CD14-positive monocyte (primary cell): Measurements from ENCODE around the gene C11orf71. TPM values are rescaled to one million over a fixed set of nuclear protein-coding genes. Genes with fewer than 3 reads are reported as not detected.

Experiments used
- DNase-seq, 3 donors: peaks; one replicate each; pipeline ENCODE4 v3.0.0-alpha.2; 2011 to 2022
- H2AFZ ChIP-seq: 2 replicates; pipeline ENCODE4 v1.6.0; 2012; ENCODE audit warnings: mild to moderate bottlenecking, low read depth, low read length, inconsistent platforms; ENCODE audit not compliant: insufficient read depth, poor library complexity, severe bottlenecking
- H3K27ac ChIP-seq, 2 donors: 1 replicate in 1 of 2; 2 replicates in 1 of 2; pipeline ENCODE4 v1.5.1; 2012 to 2013; ENCODE audit warnings: low read length in 2 of 2, control low read depth in 1 of 2, inconsistent platforms in 1 of 2, low read depth in 1 of 2, mild to moderate bottlenecking in 1 of 2
- H3K27me3 ChIP-seq, 2 donors: one replicate each; pipeline versions ENCODE4 v1.6.0 to v1.6.1; 2011 to 2013; ENCODE audit warnings: low read length in 2 of 2; ENCODE audit not compliant: control insufficient read depth in 2 of 2, insufficient read depth in 2 of 2
- H3K36me3 ChIP-seq, 2 donors: replicated peaks in 1 of 2; 1 replicate in 1 of 2; 2 replicates in 1 of 2; pipeline versions ENCODE4 v1.5.1 to v1.6.1; 2012 to 2013; ENCODE audit warnings: low read length in 2 of 2, control low read depth in 1 of 2, inconsistent platforms in 1 of 2, mild to moderate bottlenecking in 1 of 2; ENCODE audit not compliant: insufficient read depth in 2 of 2, control insufficient read depth in 1 of 2
- H3K4me1 ChIP-seq, 2 donors: 1 replicate in 1 of 2; 2 replicates in 1 of 2; pipeline versions ENCODE4 v1.5.1 to v1.6.1; 2012 to 2013; ENCODE audit warnings: low read length in 2 of 2, control low read depth in 1 of 2, inconsistent platforms in 1 of 2, mild to moderate bottlenecking in 1 of 2, moderate library complexity in 1 of 2; ENCODE audit not compliant: insufficient read depth in 2 of 2, control insufficient read depth in 1 of 2
- H3K4me2 ChIP-seq: replicated peaks from 2 replicates; pipeline ENCODE3; 2012; ENCODE audit warnings: low read length, moderate library complexity, mild to moderate bottlenecking; ENCODE audit not compliant: poor library complexity, severe bottlenecking; ENCODE audit errors: extremely low read depth
- H3K4me3 ChIP-seq, 3 experiments: fragments of 200-600 bp in 1 of 3; sonication (generic) in 1 of 3; replicated peaks in 1 of 3; 1 replicate in 2 of 3; 2 replicates in 1 of 3; pipeline ENCODE4 v1.5.1; 2011 to 2013; ENCODE audit warnings: low read length in 3 of 3, mild to moderate bottlenecking in 3 of 3, control low read depth in 2 of 3, low read depth in 2 of 3, inconsistent platforms in 1 of 3, moderate library complexity in 1 of 3
- H3K79me2 ChIP-seq: 2 replicates; pipeline ENCODE4 v1.6.0; 2012; ENCODE audit warnings: mild to moderate bottlenecking, control low read depth, inconsistent platforms, low read length, moderate library complexity; ENCODE audit not compliant: insufficient read depth
- H3K9ac ChIP-seq: 2 replicates; pipeline ENCODE4 v1.6.0; 2017; ENCODE audit warnings: low read length, mild to moderate bottlenecking; ENCODE audit not compliant: insufficient read depth, poor library complexity, severe bottlenecking
- H3K9me3 ChIP-seq, 2 donors: replicated peaks in 1 of 2; 1 replicate in 1 of 2; 2 replicates in 1 of 2; pipeline versions ENCODE4 v1.5.1 to v1.6.1; 2012 to 2013; ENCODE audit warnings: low read length in 2 of 2, control low read depth in 1 of 2; ENCODE audit not compliant: control insufficient read depth in 1 of 2, insufficient read depth in 1 of 2
- H4K20me1 ChIP-seq: 2 replicates; pipeline ENCODE4 v1.6.0; 2012; ENCODE audit warnings: mild to moderate bottlenecking, low read length, control low read depth, moderate library complexity; ENCODE audit not compliant: insufficient read depth
- H3K27ac Mint-ChIP-seq, 7 donors: one replicate each; pipeline ENCODE4 v1.8.0; 2020; ENCODE audit warnings: mild to moderate bottlenecking in 7 of 7, mixed read lengths in 7 of 7, moderate library complexity in 6 of 7, inconsistent platforms in 2 of 7
- H3K27me3 Mint-ChIP-seq, 3 donors: one replicate each; pipeline ENCODE4 v1.8.0; 2021 to 2022; ENCODE audit warnings: low read depth in 3 of 3, mild to moderate bottlenecking in 3 of 3, mixed read lengths in 3 of 3, moderate library complexity in 3 of 3, inconsistent platforms in 1 of 3
- H3K36me3 Mint-ChIP-seq, 2 donors: one replicate each; pipeline ENCODE4 v1.8.0; 2020; ENCODE audit warnings: mixed read lengths in 2 of 2, inconsistent platforms in 1 of 2, mild to moderate bottlenecking in 1 of 2
- H3K4me1 Mint-ChIP-seq: one replicate; pipeline ENCODE4 v1.8.0; 2020; ENCODE audit warnings: mild to moderate bottlenecking, mixed read lengths
- H3K4me3 Mint-ChIP-seq, 2 donors: one replicate each; pipeline ENCODE4 v1.8.0; 2020; ENCODE audit warnings: mild to moderate bottlenecking in 2 of 2, mixed read lengths in 2 of 2, moderate library complexity in 1 of 2
- H3K9me3 Mint-ChIP-seq, 7 donors: one replicate each; pipeline ENCODE4 v1.8.0; 2020 to 2022; ENCODE audit warnings: mixed read lengths in 7 of 7, mild to moderate bottlenecking in 6 of 7, moderate library complexity in 6 of 7, inconsistent platforms in 2 of 7
- WGBS: methylation state at CpG from one replicate; pipeline ENCODE4 v1.1.5; 2013; ENCODE audit warnings: missing lambda C conversion rate; ENCODE audit not compliant: insufficient coverage; 5-methylcytosine and 5-hydroxymethylcytosine counted together
- intact Hi-C, 2 donors: fragments of 100-400 bp; cut with micrococcal nuclease; formaldehyde crosslinking; loops; one replicate each; pipeline versions ENCODE4 v1.15.0 to v1.15.1; 2023
- polyA plus RNA-seq, 3 donors: library from polyadenylated mRNA; depleted of rRNA in 1 of 3; unstranded in 2 of 3; stranded (reverse) in 1 of 3; fragments of 300-500 nt in 2 of 3; fragments of >200 nt in 1 of 3; fragmentation: Illumina TruSeq in 2 of 3; gene quantifications; 1 replicate in 2 of 3; 2 replicates in 1 of 3; pipeline ENCODE4 v1.2.3, GENCODE V29; 2012 to 2021
- TF ChIP-seq, protein P1 (sequence below): fragments of 200-600 bp; IDR thresholded peaks from one replicate; pipeline ENCODE4 v1.8.0; 2022; ENCODE audit warnings: antibody characterized with exemption, mild to moderate bottlenecking

The C11orf71 gene
- polyA plus RNA-seq, 3 donors, result 9.3 to 23.0 (median 14.2) TPM

DNA sequence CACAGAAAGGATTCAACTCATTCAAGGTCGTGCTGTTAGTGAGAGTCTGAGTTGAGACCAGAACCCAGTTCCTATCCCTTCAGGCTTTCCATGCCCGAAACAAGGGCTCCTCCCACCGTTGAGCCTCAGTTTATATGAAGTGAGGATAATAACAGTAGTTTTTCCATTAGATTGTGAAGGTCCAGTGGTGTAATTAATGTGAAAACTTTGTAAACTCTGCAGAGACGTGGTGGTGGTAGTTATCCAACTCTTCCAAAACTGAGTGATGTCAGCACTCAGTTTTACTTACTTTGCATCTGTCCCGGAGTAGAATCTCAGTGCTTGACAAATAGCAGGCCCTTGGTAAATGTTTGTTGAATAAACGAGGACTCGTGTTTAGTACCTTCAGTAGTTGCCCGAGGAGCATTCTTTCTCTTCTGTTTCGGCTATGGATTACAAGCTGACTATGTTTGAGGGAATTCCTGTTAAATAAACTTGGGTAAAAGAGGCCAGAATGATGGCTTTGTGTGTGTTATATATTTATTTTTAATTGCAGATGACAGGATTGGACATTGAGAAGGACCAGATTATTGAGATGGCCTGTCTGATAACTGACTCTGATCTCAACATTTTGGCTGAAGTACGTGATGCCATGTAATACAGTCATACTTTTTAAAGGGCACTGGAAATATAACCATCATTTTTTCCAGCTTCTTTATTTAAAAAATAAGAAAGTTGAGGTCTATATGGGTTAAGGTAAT, 40.0 kb upstream of the C11orf71 start:
- WGBS, result 30% methylated on average over 3 of the region's 10 CpGs
- peak overlapping the region; percentile 99 for H2AFZ ChIP-seq
- Mint-ChIP-seq H3K9me3 (no peaks in the 10 kb centered on the region), H3K27ac (peak overlapping the region in 2 of 7 donors; percentile 57 to 60), H3K4me1 (peaks cover 16% of the 10 kb centered on the region), H3K4me3 (peak overlapping the region; percentile 95 to 99), H3K36me3 (peaks cover 9 to 13% of the 10 kb centered on the region in 2 donors), H3K27me3 (peaks cover 0 to 6% (median 2%) of the 10 kb centered on the region in 3 donors)
- H3K4me3 ChIP-seq, result peak overlapping the region; percentile 81 to 95 (median 92)
- no peaks in the 10 kb centered on the region for H3K79me2 ChIP-seq
- intact Hi-C loops, result no loop called here
- H3K27ac ChIP-seq, result no peak overlapping the region
- H3K36me3 ChIP-seq, result no peaks in the 10 kb centered on the region
- no peaks in the 10 kb centered on the region for H3K9me3 ChIP-seq
- no peaks in the 10 kb centered on the region for H4K20me1 ChIP-seq
- DNase-seq, result no peak
- H3K4me2 ChIP-seq, result peak overlapping the region; percentile 93
- peaks cover 14 to 16% of the 10 kb centered on the region in 2 donors for H3K4me1 ChIP-seq
- peak overlapping the region; percentile 71 for H3K9ac ChIP-seq
- no peaks in the 10 kb centered on the region for H3K27me3 ChIP-seq
- TF ChIP-seq, protein P1, sequence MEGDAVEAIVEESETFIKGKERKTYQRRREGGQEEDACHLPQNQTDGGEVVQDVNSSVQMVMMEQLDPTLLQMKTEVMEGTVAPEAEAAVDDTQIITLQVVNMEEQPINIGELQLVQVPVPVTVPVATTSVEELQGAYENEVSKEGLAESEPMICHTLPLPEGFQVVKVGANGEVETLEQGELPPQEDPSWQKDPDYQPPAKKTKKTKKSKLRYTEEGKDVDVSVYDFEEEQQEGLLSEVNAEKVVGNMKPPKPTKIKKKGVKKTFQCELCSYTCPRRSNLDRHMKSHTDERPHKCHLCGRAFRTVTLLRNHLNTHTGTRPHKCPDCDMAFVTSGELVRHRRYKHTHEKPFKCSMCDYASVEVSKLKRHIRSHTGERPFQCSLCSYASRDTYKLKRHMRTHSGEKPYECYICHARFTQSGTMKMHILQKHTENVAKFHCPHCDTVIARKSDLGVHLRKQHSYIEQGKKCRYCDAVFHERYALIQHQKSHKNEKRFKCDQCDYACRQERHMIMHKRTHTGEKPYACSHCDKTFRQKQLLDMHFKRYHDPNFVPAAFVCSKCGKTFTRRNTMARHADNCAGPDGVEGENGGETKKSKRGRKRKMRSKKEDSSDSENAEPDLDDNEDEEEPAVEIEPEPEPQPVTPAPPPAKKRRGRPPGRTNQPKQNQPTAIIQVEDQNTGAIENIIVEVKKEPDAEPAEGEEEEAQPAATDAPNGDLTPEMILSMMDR, result no peak

DNA sequence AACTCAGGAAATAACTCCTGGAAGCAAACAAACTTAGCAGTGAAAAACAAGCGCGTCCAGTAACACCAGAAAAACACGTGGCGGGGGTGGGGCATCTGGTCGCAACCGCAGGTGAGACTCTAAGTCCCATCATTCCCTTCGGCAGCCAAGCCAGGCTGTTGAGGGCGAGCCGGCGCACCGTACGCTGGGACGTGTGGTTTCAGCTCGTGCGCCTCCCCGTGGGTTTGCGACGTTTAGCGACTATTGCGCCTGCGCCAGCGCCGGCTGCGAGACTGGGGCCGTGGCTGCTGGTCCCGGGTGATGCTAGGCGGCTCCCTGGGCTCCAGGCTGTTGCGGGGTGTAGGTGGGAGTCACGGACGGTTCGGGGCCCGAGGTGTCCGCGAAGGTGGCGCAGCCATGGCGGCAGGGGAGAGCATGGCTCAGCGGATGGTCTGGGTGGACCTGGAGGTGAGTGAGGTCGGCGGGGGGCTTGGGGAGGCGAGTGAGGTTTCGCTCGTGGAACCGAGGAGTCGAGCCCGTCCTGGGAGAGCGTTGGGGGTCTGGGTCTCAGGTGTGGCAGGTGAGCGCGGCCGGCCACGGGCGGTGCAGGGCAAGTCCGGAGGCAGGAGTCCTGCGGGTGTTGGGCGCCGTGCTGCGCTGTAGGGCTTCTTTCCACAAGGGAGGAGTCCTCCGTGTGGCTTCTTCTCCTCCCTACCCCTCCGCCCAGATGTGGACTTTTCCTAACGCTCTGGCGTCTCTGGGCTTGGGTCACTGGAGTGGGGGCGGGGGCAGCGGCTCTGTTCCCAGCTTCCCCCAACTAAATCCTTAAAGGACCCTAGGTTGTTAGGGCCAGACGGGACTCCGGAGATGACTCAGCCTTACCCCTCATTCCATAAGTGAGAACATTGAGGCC, 39.2 kb upstream of the C11orf71 start, which contains the start of gene REXO2:
TSS of gene REXO2 (plus strand) at position 239 of the 892 bp plus-strand sequence. CDS start at position 301, 62 bp downstream.
- Mint-ChIP-seq H3K27ac (peak within 1 kb of the TSS in 5 of 7 donors; percentile 57 to 86 (median 63)), H3K4me3 (peak within 1 kb of the TSS; percentile 95 to 99), H3K9me3 (no peaks in the 10 kb centered on the region), H3K36me3 (peaks cover 6 to 11% of the 10 kb centered on the region in 2 donors), H3K27me3 (peaks cover 0 to 6% (median 2%) of the 10 kb centered on the region in 3 donors), H3K4me1 (peaks cover 18% of the 10 kb centered on the region)
- WGBS, result 0% methylated on average over 53 of the region's 64 CpGs
- Histone ChIP-seq H3K9me3 (no peaks in the 10 kb centered on the region), H3K4me3 (peak within 1 kb of the TSS; percentile 81 to 95 (median 92)), H3K9ac (peak within 1 kb of the TSS; percentile 71), H3K27me3 (no peaks in the 10 kb centered on the region), H4K20me1 (no peaks in the 10 kb centered on the region), H2AFZ (peak within 1 kb of the TSS; percentile 99), H3K4me1 (peaks cover 14 to 16% of the 10 kb centered on the region in 2 donors), H3K27ac (peak within 1 kb of the TSS in 1 of 2 donors; percentile 53), H3K79me2 (no peaks in the 10 kb centered on the region), H3K36me3 (no peaks in the 10 kb centered on the region), H3K4me2 (peak within 1 kb of the TSS; percentile 93)
- intact Hi-C loops, result loop anchor here (2.0 to 10.0 kb wide), 3 partner anchors 41 to 95 kb away; no protein-coding TSS in a partner anchor
- TF ChIP-seq, protein P1, result peak; percentile 22
- DNase-seq, result peak; percentile 87 to 91 (median 88)
